Right atrium auricular region (tissue), 2 donors: Measurements from ENCODE around the gene MMAB. TPM values are rescaled to one million over a fixed set of nuclear protein-coding genes. Genes with fewer than 3 reads are reported as not detected.

Experiments
- DNase-seq: peaks from one replicate; pipeline ENCODE4 v3.0.0-alpha.2; 2019; ENCODE audit warnings: low spot score
- H3K27ac ChIP-seq, 2 donors: fragments of 200-600 bp; sonication (generic); 1 replicate in 1 of 2; 2 replicates in 1 of 2; pipeline ENCODE4 v1.5.1; 2016 to 2019
- H3K27me3 ChIP-seq, 2 donors: fragments of 200-600 bp; sonication (generic); one replicate each; pipeline versions ENCODE4 v1.5.1 to v1.6.0; 2017 to 2019
- H3K36me3 ChIP-seq: fragments of 200-600 bp; sonication (generic); one replicate; pipeline ENCODE4 v1.5.1; 2016
- H3K4me1 ChIP-seq, 2 donors: fragments of 200-600 bp; sonication (generic); one replicate each; pipeline versions ENCODE4 v1.5.1 to v1.6.0; 2017 to 2019
- H3K4me3 ChIP-seq, 2 donors: fragments of 200-600 bp; sonication (generic); 1 replicate in 1 of 2; 2 replicates in 1 of 2; pipeline ENCODE4 v1.5.1; 2017 to 2019; ENCODE audit warnings: mild to moderate bottlenecking in 1 of 2, moderate library complexity in 1 of 2
- H3K9me3 ChIP-seq, 2 donors: fragments of 200-600 bp; sonication (generic); one replicate each; pipeline ENCODE4 v1.5.1; 2019
- CTCF ChIP-seq, 2 donors: fragments of 200-600 bp; sonication (generic); IDR thresholded peaks; one replicate each; pipeline ENCODE4 v1.5.1; 2019; ENCODE audit warnings: antibody characterized with exemption in 2 of 2
- total RNA-seq, 2 donors: library from RNA; depleted of rRNA; stranded (reverse); fragments of >200 nt; gene quantifications; one replicate each; pipeline ENCODE4 v1.1.0, GENCODE V29; 2016

The MMAB gene
- total RNA-seq, 2 donors from 2014 or later, result 30.3 to 53.1 TPM

GRCh38 chr12:109561711-109562030, 11.6 kb downstream of the MMAB start:
- H3K27me3 ChIP-seq, result no peaks in the 10 kb centered on the region
- no peak overlapping the region for H3K27ac ChIP-seq
- H3K4me3 ChIP-seq, result no peak overlapping the region
- no peak for DNase-seq
- H3K36me3 ChIP-seq, result peaks cover 5% of the 10 kb centered on the region
- peaks cover 0 to 6% of the 10 kb centered on the region in 2 donors for H3K4me1 ChIP-seq
- TF ChIP-seq CTCF (IDR thresholded peaks at IDR 0.05), result no peak
- no peaks in the 10 kb centered on the region for H3K9me3 ChIP-seq

- H3K4me3 ChIP-seq, result no peak overlapping the region
- no peaks in the 10 kb centered on the region for H3K9me3 ChIP-seq
- peaks cover 0 to 6% of the 10 kb centered on the region in 2 donors for H3K4me1 ChIP-seq
- H3K27me3 ChIP-seq, result no peaks in the 10 kb centered on the region
- DNase-seq, result no peak
- TF ChIP-seq CTCF (IDR thresholded peaks at IDR 0.05), result no peak
- H3K36me3 ChIP-seq, result no peaks in the 10 kb centered on the region
- H3K27ac ChIP-seq, result no peak overlapping the region
Observed at GRCh38 chr12:109560867-109561710, 12.2 kb downstream of the MMAB start.

GRCh38 chr12:109559601-109560000, 13.7 kb downstream of the MMAB start:
- Histone ChIP-seq H3K9me3 (no peaks in the 10 kb centered on the region), H3K36me3 (no peaks in the 10 kb centered on the region), H3K4me3 (no peak overlapping the region), H3K4me1 (peaks cover 0 to 6% of the 10 kb centered on the region in 2 donors), H3K27me3 (no peaks in the 10 kb centered on the region), H3K27ac (no peak overlapping the region)
- DNase-seq, result no peak
- TF ChIP-seq CTCF (IDR thresholded peaks at IDR 0.05), result no peak

GRCh38 chr12:109559200-109559505, 14.2 kb downstream of the MMAB start:
- H3K4me3 ChIP-seq, result no peak overlapping the region

GRCh38 chr12:109558374-109559199, 14.7 kb downstream of the MMAB start:
- DNase-seq, result no peak
- no peak for TF ChIP-seq CTCF (IDR thresholded peaks at IDR 0.05)
- Histone ChIP-seq H3K9me3 (no peaks in the 10 kb centered on the region), H3K4me1 (no peaks in the 10 kb centered on the region), H3K36me3 (no peaks in the 10 kb centered on the region), H3K4me3 (no peak overlapping the region), H3K27me3 (no peaks in the 10 kb centered on the region), H3K27ac (no peak overlapping the region)

More at GRCh38 chr12:109559200-109559505, 14.2 kb downstream of the MMAB start:
- no peak for TF ChIP-seq CTCF (IDR thresholded peaks at IDR 0.05)
- Histone ChIP-seq H3K27ac (no peak overlapping the region), H3K36me3 (no peaks in the 10 kb centered on the region), H3K27me3 (no peaks in the 10 kb centered on the region), H3K9me3 (no peaks in the 10 kb centered on the region), H3K4me1 (peaks cover 0 to 5% of the 10 kb centered on the region in 2 donors)
- no peak for DNase-seq
